ENCODE data around the gene ZDHHC12. TPM values are rescaled to one million over a fixed set of nuclear protein-coding genes. Genes with fewer than 3 reads are reported as not detected.
A peak's percentile ranks its signal among the peaks of the same experiment; 100 is the strongest.

ZDHHC12 gene
- polyA plus RNA-seq, 3 donors = 50.0 to 72.7 (median 68.4) TPM

- Mint-ChIP-seq H3K27ac (peak overlapping the region; percentile 51 to 89 (median 82)), H3K27me3 (ENCODE audit: low read depth in 3 of 3) (peaks cover 0 to 3% (median 2%) of the 10 kb centered on the region in 3 donors), H3K9me3 (peaks cover 0 to 3% (median 0%) of the 10 kb centered on the region in 7 donors), H3K4me3 (peak overlapping the region; percentile 87 to 90), H3K36me3 (peaks cover 11 to 27% of the 10 kb centered on the region in 2 donors), H3K4me1 (peaks cover 27% of the 10 kb centered on the region)
- Histone ChIP-seq H4K20me1 (ENCODE audit: insufficient read depth, low read length) (no peaks in the 10 kb centered on the region), H3K36me3 (replicated peaks in 1 of 2; ENCODE audit: control insufficient read depth in 1 of 2, insufficient read depth in 2 of 2, low read length in 2 of 2) (peaks cover 17 to 26% of the 10 kb centered on the region in 2 donors), H3K27me3 (ENCODE audit: control insufficient read depth in 2 of 2, insufficient read depth in 2 of 2, low read length in 2 of 2) (no peaks in the 10 kb centered on the region), H3K4me3 (replicated peaks in 1 of 3; ENCODE audit: low read depth in 2 of 3, low read length in 3 of 3) (peak overlapping the region; percentile 80 to 96 (median 91)), H3K79me2 (ENCODE audit: insufficient read depth, low read length) (peaks cover 12% of the 10 kb centered on the region), H3K4me2 (replicated peaks; ENCODE audit: extremely low read depth, low read length, poor library complexity, severe bottlenecking) (peak overlapping the region; percentile 85), H3K27ac (ENCODE audit: low read depth in 1 of 2, low read length in 2 of 2) (peak overlapping the region in 1 of 2 donors; percentile 78), H3K9ac (ENCODE audit: insufficient read depth, low read length, poor library complexity, severe bottlenecking) (peak overlapping the region; percentile 84), H2AFZ (ENCODE audit: insufficient read depth, low read depth, low read length, poor library complexity, severe bottlenecking) (peak overlapping the region; percentile 99), H3K4me1 (ENCODE audit: control insufficient read depth in 1 of 2, insufficient read depth in 2 of 2, low read length in 2 of 2) (peaks cover 15 to 23% of the 10 kb centered on the region in 2 donors), H3K9me3 (replicated peaks in 1 of 2; ENCODE audit: control insufficient read depth in 1 of 2, insufficient read depth in 1 of 2, low read length in 2 of 2) (no peaks in the 10 kb centered on the region)
- DNase-seq = peak; percentile 18 to 46 (median 43)
- intact Hi-C loops (cut with micrococcal nuclease) = loop anchor here in 1 of 2 donors (10.0 kb wide), 1 partner anchor 220 kb away; the partner anchor contains the start of genes DOLK and NUP188
- TF ChIP-seq, protein P1, sequence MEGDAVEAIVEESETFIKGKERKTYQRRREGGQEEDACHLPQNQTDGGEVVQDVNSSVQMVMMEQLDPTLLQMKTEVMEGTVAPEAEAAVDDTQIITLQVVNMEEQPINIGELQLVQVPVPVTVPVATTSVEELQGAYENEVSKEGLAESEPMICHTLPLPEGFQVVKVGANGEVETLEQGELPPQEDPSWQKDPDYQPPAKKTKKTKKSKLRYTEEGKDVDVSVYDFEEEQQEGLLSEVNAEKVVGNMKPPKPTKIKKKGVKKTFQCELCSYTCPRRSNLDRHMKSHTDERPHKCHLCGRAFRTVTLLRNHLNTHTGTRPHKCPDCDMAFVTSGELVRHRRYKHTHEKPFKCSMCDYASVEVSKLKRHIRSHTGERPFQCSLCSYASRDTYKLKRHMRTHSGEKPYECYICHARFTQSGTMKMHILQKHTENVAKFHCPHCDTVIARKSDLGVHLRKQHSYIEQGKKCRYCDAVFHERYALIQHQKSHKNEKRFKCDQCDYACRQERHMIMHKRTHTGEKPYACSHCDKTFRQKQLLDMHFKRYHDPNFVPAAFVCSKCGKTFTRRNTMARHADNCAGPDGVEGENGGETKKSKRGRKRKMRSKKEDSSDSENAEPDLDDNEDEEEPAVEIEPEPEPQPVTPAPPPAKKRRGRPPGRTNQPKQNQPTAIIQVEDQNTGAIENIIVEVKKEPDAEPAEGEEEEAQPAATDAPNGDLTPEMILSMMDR (IDR thresholded peaks at IDR 0.05) = no peak
- 62% methylated on average over 2 of the region's 10 CpGs for WGBS (ENCODE audit: insufficient coverage)
Measured at GRCh38 chr9:128724744-128725211, 851 bp upstream of the ZDHHC12 start.

- H3K9ac ChIP-seq (ENCODE audit: insufficient read depth, low read length, poor library complexity, severe bottlenecking) = peak overlapping the region; percentile 84
- intact Hi-C loops (cut with micrococcal nuclease) = loop anchor here in 1 of 2 donors (10.0 kb wide), 1 partner anchor 221 kb away; the partner anchor contains the start of genes DOLK and NUP188
- peaks cover 0 to 3% (median 2%) of the 10 kb centered on the region in 3 donors for H3K27me3 Mint-ChIP-seq (ENCODE audit: low read depth in 3 of 3)
- 37% methylated on average over 7 of the region's 7 CpGs for WGBS (ENCODE audit: insufficient coverage)
- H4K20me1 ChIP-seq (ENCODE audit: insufficient read depth, low read length) = no peaks in the 10 kb centered on the region
- H3K9me3 Mint-ChIP-seq = peaks cover 0 to 3% (median 0%) of the 10 kb centered on the region in 7 donors
- H3K79me2 ChIP-seq (ENCODE audit: insufficient read depth, low read length) = peaks cover 12% of the 10 kb centered on the region
- peak overlapping the region; percentile 2 to 78 for H3K27ac ChIP-seq (ENCODE audit: low read depth in 1 of 2, low read length in 2 of 2)
- no peaks in the 10 kb centered on the region for H3K27me3 ChIP-seq (ENCODE audit: control insufficient read depth in 2 of 2, insufficient read depth in 2 of 2, low read length in 2 of 2)
- H3K4me2 ChIP-seq (replicated peaks; ENCODE audit: extremely low read depth, low read length, poor library complexity, severe bottlenecking) = peak overlapping the region; percentile 85
- peak overlapping the region; percentile 90 to 98 for H3K4me3 Mint-ChIP-seq
- H3K4me3 ChIP-seq (replicated peaks in 1 of 3; ENCODE audit: low read depth in 2 of 3, low read length in 3 of 3) = peak overlapping the region; percentile 80 to 96 (median 91)
- TF ChIP-seq, protein P1 (IDR thresholded peaks at IDR 0.05) = no peak
- H3K36me3 ChIP-seq (replicated peaks in 1 of 2; ENCODE audit: control insufficient read depth in 1 of 2, insufficient read depth in 2 of 2, low read length in 2 of 2) = peaks cover 17 to 27% of the 10 kb centered on the region in 2 donors
- H2AFZ ChIP-seq (ENCODE audit: insufficient read depth, low read depth, low read length, poor library complexity, severe bottlenecking) = peak overlapping the region; percentile 99
- DNase-seq = no peak
- peaks cover 27% of the 10 kb centered on the region for H3K4me1 Mint-ChIP-seq
- peaks cover 15 to 23% of the 10 kb centered on the region in 2 donors for H3K4me1 ChIP-seq (ENCODE audit: control insufficient read depth in 1 of 2, insufficient read depth in 2 of 2, low read length in 2 of 2)
- H3K36me3 Mint-ChIP-seq = peaks cover 11 to 27% of the 10 kb centered on the region in 2 donors
- no peaks in the 10 kb centered on the region for H3K9me3 ChIP-seq (replicated peaks in 1 of 2; ENCODE audit: control insufficient read depth in 1 of 2, insufficient read depth in 1 of 2, low read length in 2 of 2)
- H3K27ac Mint-ChIP-seq = peak overlapping the region; percentile 66 to 95 (median 85)
Measured at GRCh38 chr9:128723352-128723865, 518 bp downstream of the ZDHHC12 start.
